HepG2 (cell line): ENCODE results near the gene WDR45B. TPM values are rescaled to one million over a fixed set of nuclear protein-coding genes. Genes with fewer than 3 reads are reported as not detected.

Experiments used
- HCFC1 ChIP-seq: fragments of 150-350 bp; IDR thresholded peaks from 2 replicates; pipeline ENCODE4 v1.6.1; 2014; ENCODE audit warnings: low read depth, low read length
- HOXA3 ChIP-seq: sonication (generic); formaldehyde crosslinking; IDR thresholded peaks from 2 replicates; pipeline ENCODE4 v1.5.0; 2020; ENCODE audit warnings: missing genetic modification reagents
- JUND ChIP-seq: sonication (generic); formaldehyde crosslinking; IDR thresholded peaks from 2 replicates; pipeline ENCODE4 v1.8.0; 2022; ENCODE audit warnings: mild to moderate bottlenecking, missing genetic modification reagents
- LCORL ChIP-seq, 2 experiments: fragments of 450-650 bp in 1 of 2; sonication (generic) in 1 of 2; formaldehyde crosslinking in 1 of 2; IDR thresholded peaks; 2 replicates each; pipeline versions ENCODE4 v1.5.0 to v1.6.1; 2017 to 2020; ENCODE audit warnings: antibody characterized with exemption in 1 of 2, missing genetic modification reagents in 1 of 2
- NFKB2 ChIP-seq: sonication (generic); formaldehyde crosslinking; IDR thresholded peaks from 2 replicates; pipeline ENCODE4 v1.4.0; 2020; ENCODE audit warnings: missing genetic modification reagents, borderline replicate concordance
- ONECUT2 ChIP-seq: sonication (generic); formaldehyde crosslinking; IDR thresholded peaks from 2 replicates; pipeline ENCODE4 v1.4.0; 2020; ENCODE audit warnings: missing genetic modification reagents
- PAWR ChIP-seq: sonication (generic); formaldehyde crosslinking; IDR thresholded peaks from 2 replicates; pipeline ENCODE4 v1.4.0; 2020; ENCODE audit warnings: missing genetic modification reagents, mild to moderate bottlenecking, borderline replicate concordance
- RXRA ChIP-seq: sonication (generic); formaldehyde crosslinking; IDR thresholded peaks from 2 replicates; pipeline ENCODE4 v1.5.1; 2020; ENCODE audit warnings: missing genetic modification reagents
- YY1 ChIP-seq: IDR thresholded peaks from 2 replicates; pipeline ENCODE4 v1.6.1; 2011; ENCODE audit warnings: low read length, low read depth, moderate library complexity, mild to moderate bottlenecking; ENCODE audit not compliant: insufficient read depth, insufficient replicate concordance
- ZFP36L2 ChIP-seq: sonication (generic); formaldehyde crosslinking; IDR thresholded peaks from 2 replicates; pipeline ENCODE4 v1.4.0; 2020; ENCODE audit warnings: missing genetic modification reagents
- polyA plus RNA-seq, 8 experiments: library from polyadenylated mRNA; depleted of rRNA in 3 of 8; stranded (reverse) in 7 of 8; unstranded in 1 of 8; fragments of >200 nt; fragmentation: Illumina TruSeq in 4 of 8; extraction: Trizol in 4 of 8; gene quantifications; 2 replicates each; pipeline versions ENCODE4 v1.2.1 to v1.2.3, GENCODE V29; 2011 to 2016; ENCODE audit warnings: low read depth in 4 of 8, missing spikeins in 1 of 8, mixed read lengths in 1 of 8; ENCODE audit not compliant: insufficient read depth in 1 of 8
- total RNA-seq, 5 experiments: library from RNA; depleted of rRNA; stranded (reverse); fragments of >200 nt; fragmentation: Illumina TruSeq; extraction: Trizol; gene quantifications; 2 replicates each; pipeline ENCODE4 v1.2.3, GENCODE V29; 2016; ENCODE audit warnings: low read depth in 1 of 5
- TF ChIP-seq, protein P1 (sequence below): sonication (generic); formaldehyde crosslinking; IDR thresholded peaks from 2 replicates; pipeline ENCODE4 v1.5.1; 2020; ENCODE audit warnings: mild to moderate bottlenecking, missing genetic modification reagents, moderate library complexity
- TF ChIP-seq, protein P2 (sequence below): sonication (generic); formaldehyde crosslinking; IDR thresholded peaks from 2 replicates; pipeline ENCODE4 v1.8.0; 2022; ENCODE audit warnings: missing genetic modification reagents, mild to moderate bottlenecking, borderline replicate concordance
- TF ChIP-seq, protein P3 (sequence below): sonication (generic); formaldehyde crosslinking; IDR thresholded peaks from 2 replicates; pipeline ENCODE4 v1.4.0; 2020; ENCODE audit warnings: missing genetic modification reagents, mild to moderate bottlenecking, borderline replicate concordance

Gene WDR45B
- total and polyA plus RNA-seq, 2 of the 13 experiments (the other 11 are each of a cell fraction or from before 2014, with no cell fraction given), result 86.2 to 155 TPM

DNA sequence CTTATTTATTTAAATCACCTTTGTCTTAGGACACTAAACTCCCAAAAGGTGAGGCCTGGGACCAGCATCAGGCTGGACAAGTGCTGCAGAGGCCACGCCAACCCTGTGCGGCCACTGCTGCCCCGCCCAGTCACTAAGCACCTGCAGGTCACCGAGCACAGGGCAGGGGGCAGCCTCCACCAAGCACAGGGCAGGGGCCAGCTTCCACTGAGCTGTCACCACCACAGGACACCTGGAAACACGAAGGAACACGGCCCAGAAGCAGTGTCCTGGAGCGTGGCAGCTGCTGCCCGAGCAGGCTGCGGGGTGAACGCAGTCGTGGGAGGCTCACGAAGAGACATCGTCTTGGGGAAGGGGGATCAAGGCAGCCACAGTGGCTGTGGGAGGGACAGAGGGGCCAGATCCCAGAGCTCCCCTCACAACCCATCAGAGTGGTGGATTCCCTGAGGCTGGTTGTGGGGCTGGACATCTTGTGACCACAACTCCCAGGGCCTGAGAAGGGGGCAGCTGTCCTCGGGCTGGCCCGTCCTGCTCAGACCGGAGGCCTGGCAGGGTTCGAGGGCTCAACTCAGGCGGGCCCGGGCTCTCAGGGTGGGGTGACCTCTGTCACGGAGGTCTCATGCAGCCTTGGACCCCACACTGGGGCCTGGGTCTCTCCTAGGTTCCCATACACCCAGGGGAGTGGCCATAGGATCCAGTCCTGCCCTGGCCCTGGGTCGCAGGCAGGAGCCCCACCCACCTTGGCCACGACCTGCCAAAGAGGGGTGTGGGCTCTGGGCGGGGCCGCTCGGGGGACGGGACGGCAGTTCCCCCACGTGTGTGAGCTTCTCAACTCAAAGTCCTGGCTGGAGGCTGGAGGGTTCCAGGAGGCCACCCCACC lies 31.6 kb upstream of the WDR45B start (continued):
- TF ChIP-seq JUND (CRISPR knock-in tag) (no peak), NFKB2 (CRISPR knock-in tag) (peak; percentile 19; the same call in 1 of the 2 replicates), RXRA (CRISPR knock-in tag) (peak; percentile 20; the same call in 1 of the 2 replicates), ZFP36L2 (no peak), ONECUT2 (no peak), YY1 (no peak), HOXA3 (CRISPR knock-in tag) (peak; percentile 53; the same call in 1 of the 2 replicates), LCORL (IDR thresholded peaks at IDR 0.05) (no peak), LCORL (CRISPR knock-in tag; IDR thresholded peaks at IDR 0.05) (no peak), PAWR (no peak), HCFC1 (no peak)
- TF ChIP-seq, protein P1, sequence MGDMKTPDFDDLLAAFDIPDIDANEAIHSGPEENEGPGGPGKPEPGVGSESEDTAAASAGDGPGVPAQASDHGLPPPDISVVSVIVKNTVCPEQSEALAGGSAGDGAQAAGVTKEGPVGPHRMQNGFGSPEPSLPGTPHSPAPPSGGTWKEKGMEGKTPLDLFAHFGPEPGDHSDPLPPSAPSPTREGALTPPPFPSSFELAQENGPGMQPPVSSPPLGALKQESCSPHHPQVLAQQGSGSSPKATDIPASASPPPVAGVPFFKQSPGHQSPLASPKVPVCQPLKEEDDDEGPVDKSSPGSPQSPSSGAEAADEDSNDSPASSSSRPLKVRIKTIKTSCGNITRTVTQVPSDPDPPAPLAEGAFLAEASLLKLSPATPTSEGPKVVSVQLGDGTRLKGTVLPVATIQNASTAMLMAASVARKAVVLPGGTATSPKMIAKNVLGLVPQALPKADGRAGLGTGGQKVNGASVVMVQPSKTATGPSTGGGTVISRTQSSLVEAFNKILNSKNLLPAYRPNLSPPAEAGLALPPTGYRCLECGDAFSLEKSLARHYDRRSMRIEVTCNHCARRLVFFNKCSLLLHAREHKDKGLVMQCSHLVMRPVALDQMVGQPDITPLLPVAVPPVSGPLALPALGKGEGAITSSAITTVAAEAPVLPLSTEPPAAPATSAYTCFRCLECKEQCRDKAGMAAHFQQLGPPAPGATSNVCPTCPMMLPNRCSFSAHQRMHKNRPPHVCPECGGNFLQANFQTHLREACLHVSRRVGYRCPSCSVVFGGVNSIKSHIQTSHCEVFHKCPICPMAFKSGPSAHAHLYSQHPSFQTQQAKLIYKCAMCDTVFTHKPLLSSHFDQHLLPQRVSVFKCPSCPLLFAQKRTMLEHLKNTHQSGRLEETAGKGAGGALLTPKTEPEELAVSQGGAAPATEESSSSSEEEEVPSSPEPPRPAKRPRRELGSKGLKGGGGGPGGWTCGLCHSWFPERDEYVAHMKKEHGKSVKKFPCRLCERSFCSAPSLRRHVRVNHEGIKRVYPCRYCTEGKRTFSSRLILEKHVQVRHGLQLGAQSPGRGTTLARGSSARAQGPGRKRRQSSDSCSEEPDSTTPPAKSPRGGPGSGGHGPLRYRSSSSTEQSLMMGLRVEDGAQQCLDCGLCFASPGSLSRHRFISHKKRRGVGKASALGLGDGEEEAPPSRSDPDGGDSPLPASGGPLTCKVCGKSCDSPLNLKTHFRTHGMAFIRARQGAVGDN (CRISPR knock-in tag), result peak; percentile 70; the same call in 1 of the 2 replicates
- TF ChIP-seq, protein P2, sequence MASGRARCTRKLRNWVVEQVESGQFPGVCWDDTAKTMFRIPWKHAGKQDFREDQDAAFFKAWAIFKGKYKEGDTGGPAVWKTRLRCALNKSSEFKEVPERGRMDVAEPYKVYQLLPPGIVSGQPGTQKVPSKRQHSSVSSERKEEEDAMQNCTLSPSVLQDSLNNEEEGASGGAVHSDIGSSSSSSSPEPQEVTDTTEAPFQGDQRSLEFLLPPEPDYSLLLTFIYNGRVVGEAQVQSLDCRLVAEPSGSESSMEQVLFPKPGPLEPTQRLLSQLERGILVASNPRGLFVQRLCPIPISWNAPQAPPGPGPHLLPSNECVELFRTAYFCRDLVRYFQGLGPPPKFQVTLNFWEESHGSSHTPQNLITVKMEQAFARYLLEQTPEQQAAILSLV (CRISPR knock-in tag), result 0 out of 2 replicates have a peak, but pooled peaks have one; percentile 14
- TF ChIP-seq, protein P3, sequence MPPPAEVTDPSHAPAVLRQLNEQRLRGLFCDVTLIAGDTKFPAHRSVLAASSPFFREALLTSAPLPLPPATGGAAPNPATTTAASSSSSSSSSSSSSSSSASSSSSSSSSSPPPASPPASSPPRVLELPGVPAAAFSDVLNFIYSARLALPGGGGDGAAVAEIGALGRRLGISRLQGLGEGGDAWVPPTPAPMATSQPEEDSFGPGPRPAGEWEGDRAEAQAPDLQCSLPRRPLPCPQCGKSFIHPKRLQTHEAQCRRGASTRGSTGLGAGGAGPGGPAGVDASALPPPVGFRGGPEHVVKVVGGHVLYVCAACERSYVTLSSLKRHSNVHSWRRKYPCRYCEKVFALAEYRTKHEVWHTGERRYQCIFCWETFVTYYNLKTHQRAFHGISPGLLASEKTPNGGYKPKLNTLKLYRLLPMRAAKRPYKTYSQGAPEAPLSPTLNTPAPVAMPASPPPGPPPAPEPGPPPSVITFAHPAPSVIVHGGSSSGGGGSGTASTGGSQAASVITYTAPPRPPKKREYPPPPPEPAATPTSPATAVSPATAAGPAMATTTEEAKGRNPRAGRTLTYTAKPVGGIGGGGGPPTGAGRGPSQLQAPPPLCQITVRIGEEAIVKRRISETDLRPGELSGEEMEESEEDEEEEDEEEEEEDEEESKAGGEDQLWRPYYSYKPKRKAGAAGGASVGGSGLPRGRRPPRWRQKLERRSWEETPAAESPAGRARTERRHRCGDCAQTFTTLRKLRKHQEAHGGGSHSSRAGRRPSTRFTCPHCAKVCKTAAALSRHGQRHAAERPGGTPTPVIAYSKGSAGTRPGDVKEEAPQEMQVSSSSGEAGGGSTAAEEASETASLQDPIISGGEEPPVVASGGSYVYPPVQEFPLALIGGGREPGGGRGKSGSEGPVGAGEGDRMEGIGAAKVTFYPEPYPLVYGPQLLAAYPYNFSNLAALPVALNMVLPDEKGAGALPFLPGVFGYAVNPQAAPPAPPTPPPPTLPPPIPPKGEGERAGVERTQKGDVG (CRISPR knock-in tag), result 0 out of 2 replicates have a peak, but pooled peaks have one; percentile 22
